NOMO-1 treated with dmso at 0.1 percent for 144 hours (cell line): Measurements from ENCODE around the gene SMG9.

Experiments used
- DNase-seq: peaks from one replicate; lab custom pipeline; 2025; ENCODE audit not compliant: unreplicated experiment; lab: John Stamatoyannopoulos, UW

The SMG9 gene

GRCh38 chr19:43759515-43759914 lies 4.8 kb upstream of the SMG9 start:
- no peak for DNase-seq

DNA sequence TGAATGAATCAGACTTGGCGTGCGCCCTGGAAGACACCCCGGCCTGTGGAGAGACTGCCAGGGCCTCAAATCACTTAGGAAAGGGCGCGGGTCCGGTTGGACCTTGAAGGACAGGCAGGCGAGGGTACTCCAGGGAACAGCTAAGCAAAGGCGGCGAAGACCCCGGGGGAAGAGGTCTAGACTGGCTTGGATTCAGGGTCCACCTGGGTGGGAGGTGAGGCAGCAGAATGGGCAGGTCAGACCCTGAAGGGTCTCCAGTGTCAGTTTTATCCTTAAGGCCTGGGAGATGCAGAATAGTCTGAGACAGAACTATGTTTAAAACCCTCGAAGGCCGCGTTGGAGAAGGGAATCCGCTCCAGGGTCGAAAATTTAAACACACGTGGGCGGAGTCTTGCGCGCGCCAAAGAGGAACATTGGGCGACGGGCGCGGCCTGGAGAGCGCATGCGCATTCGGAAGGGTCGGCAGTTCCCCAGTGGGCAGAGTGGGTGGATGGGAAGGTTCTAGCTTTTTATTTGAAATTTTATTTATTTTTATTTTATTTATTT lies 567 bp upstream of the SMG9 start:
- peak; percentile 83 for DNase-seq

GRCh38 chr19:43754253-43754502 lies 584 bp downstream of the SMG9 start:
- DNase-seq: no peak

GRCh38 chr19:43752287-43752875 lies 2.4 kb downstream of the SMG9 start:
- no peak for DNase-seq

GRCh38 chr19:43751466-43752220 lies 3.1 kb downstream of the SMG9 start:
- no peak for DNase-seq

GRCh38 chr19:43749898-43750297 lies 4.9 kb downstream of the SMG9 start:
- DNase-seq: no peak

- no peak for DNase-seq
These were observed 5.6 kb downstream of the SMG9 start for GRCh38 chr19:43749152-43749551.

DNA sequence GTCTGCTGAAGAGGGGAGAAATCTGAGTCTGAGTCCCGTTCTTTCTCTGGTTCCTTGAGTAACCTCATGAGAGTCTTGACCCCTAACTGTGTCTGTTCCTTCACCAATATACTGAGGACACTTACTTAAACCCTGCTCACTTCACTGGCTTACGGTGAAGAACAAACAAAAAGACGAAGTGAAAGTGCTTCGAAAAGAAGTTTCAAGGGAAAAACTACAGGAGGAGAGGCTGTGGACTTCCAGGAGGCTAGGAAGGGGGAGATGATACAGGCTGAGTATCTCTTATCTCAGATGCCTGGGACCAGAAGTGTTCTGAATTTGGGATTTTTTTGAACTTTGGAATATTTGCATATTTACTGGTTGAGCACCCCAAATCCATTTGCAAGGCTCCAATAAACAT lies 6.1 kb downstream of the SMG9 start:
- no peak for DNase-seq

DNA sequence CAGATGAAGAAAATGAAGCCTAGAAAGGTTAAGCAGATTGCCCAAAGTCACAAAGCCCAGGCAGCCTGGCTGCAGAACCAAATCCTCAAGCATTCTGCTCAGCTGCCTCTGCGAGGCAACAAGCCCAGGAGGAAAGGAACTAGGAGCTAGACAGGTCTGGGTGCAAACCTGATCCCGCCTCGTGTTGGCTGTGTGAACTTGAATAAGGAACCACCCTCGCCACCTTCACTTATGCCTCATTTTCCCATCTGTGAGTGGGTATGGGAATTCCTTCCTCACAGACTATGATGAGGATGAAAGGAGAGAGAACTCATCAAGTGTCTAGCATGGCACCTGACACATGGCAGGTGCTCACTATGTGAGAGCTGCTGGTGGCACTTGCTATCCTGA lies 6.6 kb downstream of the SMG9 start:
- no peak for DNase-seq

DNA sequence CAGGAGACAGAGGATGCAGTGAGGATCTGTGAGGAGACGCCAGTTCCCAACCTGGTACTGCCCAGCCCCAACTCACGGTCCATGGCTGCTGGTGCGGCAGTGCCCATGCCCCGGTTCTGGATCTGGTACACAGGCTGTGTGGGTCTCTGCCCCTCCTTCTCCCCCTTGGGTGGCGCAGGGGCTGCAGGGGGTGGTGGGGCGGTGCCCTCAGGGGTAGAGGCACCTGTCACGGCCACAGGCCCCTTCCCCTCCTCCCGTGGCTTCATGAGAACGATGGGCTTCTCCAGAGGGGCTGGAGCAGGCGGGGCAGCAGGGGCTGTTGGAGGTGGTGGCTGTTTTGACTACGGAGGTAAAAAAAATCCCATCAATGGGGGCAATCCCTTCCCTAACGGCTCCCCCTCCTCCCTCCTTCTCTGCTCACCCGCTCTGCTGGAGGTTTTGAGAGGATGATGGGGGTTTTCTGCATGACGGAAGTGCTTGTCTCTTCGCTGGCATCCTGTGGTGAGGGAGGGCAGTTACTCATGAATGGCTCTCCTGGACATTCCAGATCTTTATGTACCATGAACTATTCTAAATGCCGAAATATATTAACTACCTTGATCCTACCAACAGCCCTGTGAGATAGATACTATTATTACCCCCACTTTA lies 7.1 kb downstream of the SMG9 start:
- DNase-seq: no peak

GRCh38 chr19:43743059-43743458 lies 11.7 kb downstream of the SMG9 start:
- no peak for DNase-seq

DNA sequence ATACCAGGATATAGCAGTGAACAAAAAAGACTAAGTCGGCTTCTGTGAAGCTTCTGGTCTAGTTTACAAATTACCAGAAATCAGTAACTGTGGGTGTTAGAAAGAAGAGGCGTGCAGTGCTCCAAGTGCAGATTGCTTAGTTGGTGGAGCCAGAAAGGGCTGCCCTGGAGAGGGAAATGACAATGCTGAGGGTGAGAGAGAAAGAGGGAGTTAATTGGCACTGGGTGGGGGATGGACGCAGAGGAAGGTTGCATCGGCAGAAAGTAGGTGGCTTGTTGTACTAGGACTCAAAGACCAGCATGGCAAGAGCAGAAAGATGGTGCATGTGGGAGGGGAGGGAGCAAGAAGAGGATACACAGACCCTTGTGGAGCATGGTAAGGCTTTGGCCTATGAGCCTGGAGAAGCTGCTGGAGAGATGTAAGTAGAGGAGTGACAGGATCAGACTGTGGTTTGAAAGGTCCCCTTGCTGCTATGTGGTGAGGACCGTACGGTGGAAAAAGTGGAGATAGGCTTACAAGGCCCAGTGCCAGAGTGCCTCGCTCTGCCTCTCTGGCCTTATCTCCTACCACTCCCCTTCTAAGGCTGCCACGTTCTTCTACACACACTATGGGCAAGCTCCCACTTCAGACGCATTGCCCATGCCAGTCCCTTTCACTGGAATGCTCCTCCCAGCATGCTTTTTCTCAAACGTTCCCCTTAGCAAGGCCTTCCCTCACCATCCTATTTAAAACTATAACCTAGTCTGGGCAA lies 13.5 kb downstream of the SMG9 start:
- no peak for DNase-seq

- DNase-seq: no peak
These were observed 15.1 kb downstream of the SMG9 start for GRCh38 chr19:43739439-43740235.

DNA sequence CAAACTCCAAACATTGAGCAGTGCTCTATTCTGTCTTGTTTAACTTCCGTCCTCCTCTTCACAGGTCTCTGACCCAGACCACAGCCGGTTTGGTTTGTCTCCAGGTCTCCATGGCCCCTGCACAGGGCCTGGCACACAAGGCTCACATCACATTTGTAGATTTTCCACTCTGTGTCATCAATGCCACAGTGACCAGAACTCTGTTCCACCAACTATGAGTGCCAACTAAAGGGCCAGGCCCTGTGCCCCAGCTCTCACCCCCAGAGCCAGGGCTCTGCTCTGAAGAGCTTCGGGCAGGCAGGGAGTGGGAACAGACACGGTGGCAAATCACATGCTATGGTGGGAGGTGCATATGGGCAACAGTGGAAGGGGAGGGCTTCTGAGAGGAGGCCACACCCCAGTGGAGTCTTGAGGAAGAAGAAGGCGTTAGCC lies 16.0 kb downstream of the SMG9 start:
- DNase-seq: no peak

DNA sequence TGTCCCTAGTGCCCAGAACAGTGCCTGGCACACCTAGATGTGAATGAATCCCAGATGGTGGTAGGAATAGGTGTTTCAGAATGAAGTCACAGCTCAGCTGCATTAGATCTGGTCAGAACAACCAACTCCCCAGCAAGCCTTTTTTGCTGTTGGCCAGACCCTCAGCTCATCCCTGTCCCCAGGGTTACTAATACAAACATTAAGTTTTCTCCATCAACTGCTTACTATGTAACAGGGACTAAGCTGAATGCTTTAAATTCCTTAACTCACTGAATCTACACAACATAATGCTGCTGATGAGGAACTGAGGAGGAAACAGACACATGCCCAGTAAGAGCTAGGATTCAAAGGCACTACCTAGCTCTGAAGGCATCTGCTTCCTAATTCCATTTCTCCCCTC lies 18.8 kb downstream of the SMG9 start:
- no peak for DNase-seq

- DNase-seq: no peak
These were observed 19.7 kb downstream of the SMG9 start for GRCh38 chr19:43735013-43735412.

GRCh38 chr19:43731846-43732245 lies 22.9 kb downstream of the SMG9 start:
- DNase-seq: no peak

GRCh38 chr19:43731346-43731745 lies 23.4 kb downstream of the SMG9 start:
- no peak for DNase-seq

GRCh38 chr19:43729919-43730318 lies 24.8 kb downstream of the SMG9 start:
- DNase-seq: no peak

DNA sequence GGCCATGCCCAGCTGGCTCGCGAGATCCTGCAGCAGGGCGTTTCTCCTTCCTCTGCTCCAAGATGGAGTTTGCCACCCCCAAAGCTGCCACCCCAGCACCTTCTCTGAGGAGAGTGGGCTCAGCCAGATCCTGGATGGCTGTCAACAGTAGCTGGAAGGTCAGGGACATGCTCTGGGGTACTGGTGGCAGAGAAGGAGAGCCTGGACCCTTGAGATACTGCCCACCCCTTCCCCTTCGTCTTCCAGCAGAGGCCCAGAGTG lies 27.2 kb downstream of the SMG9 start:
- no peak for DNase-seq
